IMR-90 (cell line): ENCODE results near the gene LMX1A. TPM values are rescaled to one million over a fixed set of nuclear protein-coding genes. Genes with fewer than 3 reads are reported as not detected.

ENCODE experiments used
- ATAC-seq: fragments of 200-7000 bp; cut with Tn5 transposase; 2 replicates; pipeline ENCODE4 v1.9.1; 2020; ENCODE audit warnings: low read depth, mild to moderate bottlenecking, moderate library complexity
- BruUV-seq: library from RNA; stranded (reverse); fragments of 400-500 nt; replicated peaks from 2 replicates; lab custom pipeline; 2021; lab: Mats Ljungman, UMichigan
- CTCF ChIA-PET: fragments of 300-600 bp; formaldehyde crosslinking; extraction: SDS; loops from one replicate; lab custom pipeline; 2021; ENCODE audit warnings: antibody characterized with exemption; lab: Yijun Ruan, JAX
- POLR2A ChIA-PET: fragments of 300-600 bp; sonication (Branson Sonifier 250); formaldehyde crosslinking; loops from one replicate; lab custom pipeline; 2022; ENCODE audit warnings: antibody characterized with exemption; ENCODE audit not compliant: unreplicated experiment; lab: Charles Lee
- DNase-seq: peaks from one replicate; pipeline ENCODE4 v3.0.0; 2013
- H2AFZ ChIP-seq: replicated peaks from 2 replicates; pipeline ENCODE3; 2013; ENCODE audit warnings: low read length, mild to moderate bottlenecking; ENCODE audit not compliant: poor library complexity
- H2AK5ac ChIP-seq: 2 replicates; pipeline ENCODE4 v1.6.1; 2013; ENCODE audit warnings: low read depth, low read length, inconsistent platforms
- H2AK9ac ChIP-seq: replicated peaks from 2 replicates; pipeline ENCODE3; 2013; ENCODE audit warnings: mild to moderate bottlenecking, low read depth, low read length, moderate library complexity; ENCODE audit not compliant: poor library complexity
- H2BK120ac ChIP-seq: 2 replicates; pipeline ENCODE4 v1.6.1; 2013; ENCODE audit warnings: low read depth, low read length, inconsistent platforms
- H2BK15ac ChIP-seq: 3 replicates; pipeline ENCODE4 v1.6.1; 2013; ENCODE audit warnings: low read depth, low read length, inconsistent platforms
- H2BK20ac ChIP-seq: 2 replicates; pipeline ENCODE4 v1.6.1; 2013; ENCODE audit warnings: low read depth, mild to moderate bottlenecking, inconsistent platforms, low read length, moderate library complexity
- H2BK5ac ChIP-seq: 2 replicates; pipeline ENCODE4 v1.6.1; 2013; ENCODE audit warnings: mild to moderate bottlenecking, low read depth, low read length, inconsistent platforms; ENCODE audit not compliant: poor library complexity, severe bottlenecking
- H3K14ac ChIP-seq: replicated peaks from 2 replicates; pipeline ENCODE4 v1.6.1; 2013; ENCODE audit warnings: low read depth, low read length, inconsistent platforms
- H3K18ac ChIP-seq: 2 replicates; pipeline ENCODE4 v1.6.1; 2013; ENCODE audit warnings: low read depth, low read length, control low read depth
- H3K23ac ChIP-seq: 2 replicates; pipeline ENCODE4 v1.6.1; 2013; ENCODE audit warnings: low read depth, low read length, inconsistent platforms
- H3K27ac ChIP-seq: 2 replicates; pipeline ENCODE4 v1.5.1; 2013; ENCODE audit warnings: mild to moderate bottlenecking, control low read depth, low read length; ENCODE audit not compliant: insufficient read depth
- H3K27me3 ChIP-seq: 2 replicates; pipeline ENCODE4 v1.6.1; 2013; ENCODE audit warnings: low read length; ENCODE audit not compliant: control insufficient read depth, insufficient read depth
- H3K36me3 ChIP-seq: 2 replicates; pipeline ENCODE4 v1.6.1; 2013; ENCODE audit warnings: low read length, mixed read lengths; ENCODE audit not compliant: control insufficient read depth, insufficient read depth
- H3K4ac ChIP-seq: 2 replicates; pipeline ENCODE4 v1.6.1; 2013; ENCODE audit warnings: low read depth, low read length, inconsistent platforms
- H3K4me1 ChIP-seq: 2 replicates; pipeline ENCODE4 v1.6.1; 2013; ENCODE audit warnings: low read length, mixed read lengths; ENCODE audit not compliant: control insufficient read depth, insufficient read depth
- H3K4me2 ChIP-seq: 2 replicates; pipeline ENCODE4 v1.6.1; 2013; ENCODE audit warnings: low read depth, mild to moderate bottlenecking, control low read depth, low read length, moderate library complexity
- H3K4me3 ChIP-seq: 2 replicates; pipeline ENCODE4 v1.5.1; 2013; ENCODE audit warnings: low read depth, mild to moderate bottlenecking, control low read depth, low read length, moderate library complexity; ENCODE audit not compliant: insufficient read depth
- H3K56ac ChIP-seq: 2 replicates; pipeline ENCODE4 v1.6.1; 2013; ENCODE audit warnings: low read length, inconsistent platforms; ENCODE audit not compliant: insufficient read depth; ENCODE audit errors: extremely low read depth
- H3K79me1 ChIP-seq, 2 experiments: 2 replicates each; pipeline ENCODE4 v1.6.1; 2013; ENCODE audit warnings: low read length in 2 of 2, inconsistent platforms in 1 of 2, low read depth in 1 of 2
- H3K9ac ChIP-seq: 2 replicates; pipeline ENCODE4 v1.6.1; 2013; ENCODE audit warnings: low read depth, low read length, control low read depth
- H3K9me1 ChIP-seq: 2 replicates; pipeline ENCODE4 v1.6.1; 2013; ENCODE audit warnings: low read length, inconsistent platforms; ENCODE audit not compliant: insufficient read depth
- H3K9me3 ChIP-seq: 2 replicates; pipeline ENCODE4 v1.6.1; 2013; ENCODE audit warnings: low read length; ENCODE audit not compliant: control insufficient read depth, insufficient read depth
- H4K20me1 ChIP-seq: 2 replicates; pipeline ENCODE4 v1.6.1; 2013; ENCODE audit warnings: low read length, inconsistent platforms; ENCODE audit not compliant: insufficient read depth
- H4K5ac ChIP-seq: 2 replicates; pipeline ENCODE4 v1.6.1; 2013; ENCODE audit warnings: mild to moderate bottlenecking, low read depth, low read length, control low read depth
- H4K8ac ChIP-seq, 2 experiments: 2 replicates each; pipeline ENCODE4 v1.6.1; 2013; ENCODE audit warnings: low read depth in 2 of 2, low read length in 2 of 2, control low read depth in 1 of 2, inconsistent platforms in 1 of 2
- H4K91ac ChIP-seq: 2 replicates; pipeline ENCODE4 v1.6.1; 2013; ENCODE audit warnings: low read depth, low read length, inconsistent platforms; ENCODE audit not compliant: insufficient read depth
- BHLHE40 ChIP-seq: fragments of 150-350 bp; IDR thresholded peaks from 2 replicates; pipeline ENCODE4 v1.6.1; 2016; ENCODE audit warnings: mild to moderate bottlenecking, low read depth, low read length
- CEBPB ChIP-seq: IDR thresholded peaks from 2 replicates; pipeline ENCODE4 v1.6.1; 2012; ENCODE audit warnings: low read depth, low read length, improper control_type of control experiment
- CHD1 ChIP-seq: IDR thresholded peaks from 2 replicates; pipeline ENCODE4 v1.6.1; 2012; ENCODE audit warnings: low read depth, low read length, improper control_type of control experiment
- CTCF ChIP-seq: conservative IDR thresholded peaks from 2 replicates; pipeline ENCODE4 v1.5.1; 2012; ENCODE audit warnings: mild to moderate bottlenecking, low read depth, low read length, improper control_type of control experiment
- FOS ChIP-seq: fragments of 150-350 bp; IDR thresholded peaks from 2 replicates; pipeline ENCODE4 v1.6.1; 2016; ENCODE audit warnings: low read depth, low read length
- MAFK ChIP-seq: IDR thresholded peaks from 2 replicates; pipeline ENCODE4 v1.6.1; 2012; ENCODE audit warnings: low read depth, low read length, improper control_type of control experiment
- MAZ ChIP-seq: IDR thresholded peaks from 2 replicates; pipeline ENCODE4 v1.6.1; 2012; ENCODE audit warnings: low read depth, mild to moderate bottlenecking, low read length, improper control_type of control experiment, moderate library complexity, borderline replicate concordance
- MXI1 ChIP-seq: IDR thresholded peaks from 2 replicates; pipeline ENCODE4 v1.6.1; 2012; ENCODE audit warnings: low read depth, mild to moderate bottlenecking, low read length, moderate library complexity, borderline replicate concordance
- NFE2L2 ChIP-seq: fragments of 150-350 bp; IDR thresholded peaks from 2 replicates; pipeline ENCODE4 v1.6.1; 2016; ENCODE audit warnings: low read depth, mild to moderate bottlenecking, low read length
- POLR2A ChIP-seq: IDR thresholded peaks from 2 replicates; pipeline ENCODE4 v1.6.1; 2012; ENCODE audit warnings: mild to moderate bottlenecking, low read depth, low read length
- RAD21 ChIP-seq: IDR thresholded peaks from 2 replicates; pipeline ENCODE4 v1.6.1; 2012; ENCODE audit warnings: low read length, improper control_type of control experiment
- RCOR1 ChIP-seq: IDR thresholded peaks from 2 replicates; pipeline ENCODE4 v1.6.1; 2012; ENCODE audit warnings: mild to moderate bottlenecking, low read length, improper control_type of control experiment; ENCODE audit not compliant: insufficient replicate concordance
- RFX5 ChIP-seq: IDR thresholded peaks from 2 replicates; pipeline ENCODE4 v1.8.0; 2012; ENCODE audit warnings: low read depth, mild to moderate bottlenecking, low read length, moderate library complexity
- SMC3 ChIP-seq: fragments of 150-350 bp; IDR thresholded peaks from 2 replicates; pipeline ENCODE4 v1.6.1; 2016; ENCODE audit warnings: low read depth, mild to moderate bottlenecking, antibody characterized with exemption, low read length, moderate library complexity
- WGBS, 2 experiments: methylation state at CpG; one replicate each; pipeline versions ENCODE4 v1.1.5 to v1.1.7; 2013; ENCODE audit warnings: missing lambda C conversion rate in 2 of 2; ENCODE audit not compliant: insufficient read length in 1 of 2; ENCODE audit errors: extremely low coverage in 2 of 2; 5-methylcytosine and 5-hydroxymethylcytosine counted together
- dilution Hi-C: fragments of 300-500 bp; cut with HindIII; formaldehyde crosslinking; loops from one replicate; pipeline ENCODE4 v1.14.3; 2018; ENCODE audit warnings: low sequenced_read_pairs; ENCODE audit not compliant: unreplicated experiment
- in situ Hi-C: fragments of 300-500 bp; cut with MboI; formaldehyde crosslinking; loops from 3 replicates; pipeline ENCODE4 v1.14.3; 2019; ENCODE audit warnings: low sequenced_read_pairs, inconsistent platforms, mixed read lengths
- intact Hi-C: fragments of 100-400 bp; cut with micrococcal nuclease; formaldehyde crosslinking; loops from 2 replicates; pipeline ENCODE4 v1.10.0; 2022
- polyA plus RNA-seq, 3 experiments: library from polyadenylated mRNA; depleted of rRNA; stranded (reverse); fragments of >200 nt; gene quantifications; 2 replicates each; pipeline ENCODE4 v1.2.3, GENCODE V29; 2012; ENCODE audit warnings: low replicate concordance in 1 of 3
- total RNA-seq: library from RNA; depleted of rRNA; stranded (reverse); fragments of >200 nt; gene quantifications from 2 replicates; pipeline ENCODE4 v1.2.3, GENCODE V29; 2012
- TF ChIP-seq, protein P1 (sequence below): fragments of 150-350 bp; IDR thresholded peaks from 2 replicates; pipeline ENCODE4 v1.6.1; 2016; ENCODE audit warnings: low read depth, mild to moderate bottlenecking, low read length, moderate library complexity, borderline replicate concordance
- TF ChIP-seq, protein P2 (sequence below): fragments of 150-350 bp; IDR thresholded peaks from 2 replicates; pipeline ENCODE4 v1.6.1; 2017; ENCODE audit warnings: mild to moderate bottlenecking, antibody characterized with exemption, low read length, low read depth

LMX1A gene
- total and polyA plus RNA-seq, 2 of the 4 experiments (the other 2 are of a cell fraction) = not detected

- Histone ChIP-seq H3K4me1 (no peaks in the 10 kb centered on the region), H2BK20ac (no peak overlapping the region), H4K91ac (no peak overlapping the region), H3K56ac (no peak overlapping the region), H3K14ac (no peak overlapping the region), H3K23ac (no peak overlapping the region), H3K36me3 (no peaks in the 10 kb centered on the region), H3K9me3 (no peaks in the 10 kb centered on the region), H3K9ac (no peak overlapping the region), H3K27me3 (no peaks in the 10 kb centered on the region), H3K27ac (no peak overlapping the region), H4K8ac (no peak overlapping the region), H2AFZ (no peak overlapping the region), H4K20me1 (no peaks in the 10 kb centered on the region), H3K4me2 (no peak overlapping the region), H3K4me3 (no peak overlapping the region), H2AK9ac (no peak overlapping the region), H3K79me1 (no peaks in the 10 kb centered on the region), H3K4ac (no peak overlapping the region), H2AK5ac (no peak overlapping the region), H2BK120ac (no peak overlapping the region), H2BK15ac (no peak overlapping the region), H2BK5ac (no peak overlapping the region), H3K18ac (no peak overlapping the region), H3K9me1 (no peaks in the 10 kb centered on the region), H4K5ac (no peak overlapping the region)
- DNase-seq (no peak), ATAC-seq (no peak)
- dilution Hi-C loops = no loop called here
- intact Hi-C loops = no loop called here
- ChIA-PET POLR2A (no interaction called here), CTCF (no interaction called here)
- BruUV-seq = no TSS peak
- WGBS, 2 experiments = no CpG with 5 or more reads among the region's 3 CpGs
- TF ChIP-seq MAFK = no peak
- no peak for TF ChIP-seq MXI1
- TF ChIP-seq CHD1 = no peak
- TF ChIP-seq FOS = no peak
- no peak for TF ChIP-seq RFX5
- no peak for TF ChIP-seq RCOR1
- no peak for TF ChIP-seq NFE2L2
- TF ChIP-seq, protein P1, sequence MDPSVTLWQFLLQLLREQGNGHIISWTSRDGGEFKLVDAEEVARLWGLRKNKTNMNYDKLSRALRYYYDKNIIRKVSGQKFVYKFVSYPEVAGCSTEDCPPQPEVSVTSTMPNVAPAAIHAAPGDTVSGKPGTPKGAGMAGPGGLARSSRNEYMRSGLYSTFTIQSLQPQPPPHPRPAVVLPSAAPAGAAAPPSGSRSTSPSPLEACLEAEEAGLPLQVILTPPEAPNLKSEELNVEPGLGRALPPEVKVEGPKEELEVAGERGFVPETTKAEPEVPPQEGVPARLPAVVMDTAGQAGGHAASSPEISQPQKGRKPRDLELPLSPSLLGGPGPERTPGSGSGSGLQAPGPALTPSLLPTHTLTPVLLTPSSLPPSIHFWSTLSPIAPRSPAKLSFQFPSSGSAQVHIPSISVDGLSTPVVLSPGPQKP = no peak
- no peak for TF ChIP-seq BHLHE40
- TF ChIP-seq RAD21 = no peak
- no peak for TF ChIP-seq CEBPB
- TF ChIP-seq POLR2A = no peak
- TF ChIP-seq MAZ = no peak
- no peak for TF ChIP-seq CTCF
- TF ChIP-seq, protein P2, sequence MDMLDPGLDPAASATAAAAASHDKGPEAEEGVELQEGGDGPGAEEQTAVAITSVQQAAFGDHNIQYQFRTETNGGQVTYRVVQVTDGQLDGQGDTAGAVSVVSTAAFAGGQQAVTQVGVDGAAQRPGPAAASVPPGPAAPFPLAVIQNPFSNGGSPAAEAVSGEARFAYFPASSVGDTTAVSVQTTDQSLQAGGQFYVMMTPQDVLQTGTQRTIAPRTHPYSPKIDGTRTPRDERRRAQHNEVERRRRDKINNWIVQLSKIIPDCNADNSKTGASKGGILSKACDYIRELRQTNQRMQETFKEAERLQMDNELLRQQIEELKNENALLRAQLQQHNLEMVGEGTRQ = no peak
- TF ChIP-seq SMC3 = no peak
- in situ Hi-C loops = no loop called here
Measured at GRCh38 chr1:165315481-165315880, 41.0 kb downstream of the LMX1A start.
